Measurements from ENCODE around the gene PPM1J. TPM values are rescaled to one million over a fixed set of nuclear protein-coding genes. Genes with fewer than 3 reads are reported as not detected.

The PPM1J gene
- total RNA-seq, 1 donor from 2014 or later, result 1.4 TPM

DNA sequence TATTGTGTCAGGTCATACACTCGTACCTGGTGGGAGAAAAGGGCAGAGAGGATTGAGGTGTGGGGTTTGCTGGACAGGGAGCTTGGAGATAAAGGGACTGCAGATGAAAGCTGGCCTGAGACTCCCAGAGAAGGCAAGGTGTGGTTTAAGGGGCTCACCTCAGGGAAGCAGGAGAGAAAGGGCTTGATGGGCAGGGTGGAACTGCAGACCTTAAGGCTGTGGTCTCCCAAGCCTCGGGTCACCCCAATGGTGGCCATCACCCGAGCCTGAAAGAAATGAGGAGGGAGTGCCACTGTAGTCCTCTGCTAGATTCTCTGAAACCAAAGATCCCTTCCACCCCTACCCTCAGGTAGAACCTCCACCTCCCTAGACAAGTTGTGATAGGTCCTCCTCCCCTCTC is 4.5 kb downstream of the PPM1J start:
- H3K4me1 Mint-ChIP-seq, result peaks cover 26% of the 10 kb centered on the region
- H3K9me3 Mint-ChIP-seq, result no peaks in the 10 kb centered on the region
- peak overlapping the region; percentile 26 for H3K4me3 Mint-ChIP-seq

DNA sequence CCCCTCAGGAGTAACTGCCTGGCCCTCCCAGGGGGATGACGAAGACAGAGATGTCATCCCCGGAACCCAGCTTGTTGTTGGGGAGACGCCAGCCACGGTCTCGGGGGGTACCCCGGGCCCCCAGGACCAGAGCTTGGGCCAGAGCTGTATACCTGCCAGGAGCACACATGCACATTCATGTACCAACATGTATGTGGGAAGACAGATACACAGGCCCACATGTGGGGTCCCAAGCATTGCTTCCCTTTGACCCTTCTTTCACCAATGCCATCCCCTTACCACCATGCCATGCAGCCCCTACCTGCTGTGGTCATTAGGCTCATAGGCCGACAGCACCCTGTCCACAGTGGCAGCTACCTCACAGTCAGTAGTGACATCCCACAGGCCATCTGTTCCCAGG is 5.0 kb downstream of the PPM1J start:
- no peak for DNase-seq (ENCODE audit: low read depth, low spot score)
- TF ChIP-seq CTCF (conservative IDR thresholded peaks at IDR 0.05), result no peak

More for the DNA sequence above, 4.5 kb downstream of the PPM1J start:
- Mint-ChIP-seq H3K27ac (ENCODE audit: unreplicated experiment) (no peak overlapping the region), H3K27me3 (ENCODE audit: low read depth) (peaks cover 55% of the 10 kb centered on the region), H3K36me3 (ENCODE audit: low read depth) (no peaks in the 10 kb centered on the region)
- no peak for TF ChIP-seq CTCF (conservative IDR thresholded peaks at IDR 0.05)
- no peak for DNase-seq (ENCODE audit: low read depth, low spot score)

DNA sequence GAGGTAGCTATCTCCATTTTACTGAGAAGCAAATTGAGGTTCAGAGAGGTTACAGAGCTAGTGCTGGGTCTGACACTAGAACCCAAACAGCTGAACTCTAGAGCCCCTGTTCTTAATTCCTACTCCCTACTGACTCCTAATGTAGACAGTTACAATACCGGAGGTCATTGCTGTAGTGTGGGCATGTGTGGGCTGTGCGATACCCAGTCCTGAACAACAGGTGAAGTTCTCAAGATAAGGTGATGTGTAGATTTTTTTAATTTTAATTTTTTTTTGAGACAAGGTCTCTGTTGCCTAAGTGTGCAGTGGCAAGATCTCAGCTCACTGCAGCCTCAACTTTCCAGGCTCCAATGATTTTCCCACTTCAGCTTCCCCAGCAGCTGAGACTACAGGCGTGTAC is 6.6 kb downstream of the PPM1J start:
- H3K9me3 Mint-ChIP-seq, result no peaks in the 10 kb centered on the region
- TF ChIP-seq CTCF (conservative IDR thresholded peaks at IDR 0.05), result no peak
- no peak for DNase-seq (ENCODE audit: low read depth, low spot score)
- peaks cover 38% of the 10 kb centered on the region for H3K4me1 Mint-ChIP-seq
- H3K27ac Mint-ChIP-seq (ENCODE audit: unreplicated experiment), result no peak overlapping the region
- H3K36me3 Mint-ChIP-seq (ENCODE audit: low read depth), result no peaks in the 10 kb centered on the region
- H3K4me3 Mint-ChIP-seq, result peak overlapping the region; percentile 92
- H3K27me3 Mint-ChIP-seq (ENCODE audit: low read depth), result peaks cover 42% of the 10 kb centered on the region

More for the DNA sequence above, 5.0 kb downstream of the PPM1J start:
- Mint-ChIP-seq H3K9me3 (no peaks in the 10 kb centered on the region), H3K4me3 (peak overlapping the region; percentile 26), H3K36me3 (ENCODE audit: low read depth) (no peaks in the 10 kb centered on the region), H3K27ac (ENCODE audit: unreplicated experiment) (no peak overlapping the region), H3K27me3 (ENCODE audit: low read depth) (peaks cover 53% of the 10 kb centered on the region), H3K4me1 (peaks cover 27% of the 10 kb centered on the region)

GRCh38 chr1:112708002-112708448 is 7.1 kb downstream of the PPM1J start:
- TF ChIP-seq CTCF (conservative IDR thresholded peaks at IDR 0.05), result no peak
- H3K4me1 Mint-ChIP-seq, result peaks cover 41% of the 10 kb centered on the region

GRCh38 chr1:112707221-112708001 is 7.7 kb downstream of the PPM1J start:
- Mint-ChIP-seq H3K27ac (ENCODE audit: unreplicated experiment) (no peak overlapping the region), H3K9me3 (no peaks in the 10 kb centered on the region), H3K4me3 (peak overlapping the region; percentile 92), H3K36me3 (ENCODE audit: low read depth) (no peaks in the 10 kb centered on the region), H3K4me1 (peaks cover 47% of the 10 kb centered on the region), H3K27me3 (ENCODE audit: low read depth) (peaks cover 31% of the 10 kb centered on the region)
- peak; percentile 93 for TF ChIP-seq CTCF (conservative IDR thresholded peaks at IDR 0.05)
- peak; percentile 85 for DNase-seq (ENCODE audit: low read depth, low spot score)

More at GRCh38 chr1:112708002-112708448, 7.1 kb downstream of the PPM1J start:
- no peak overlapping the region for H3K27ac Mint-ChIP-seq (ENCODE audit: unreplicated experiment)
- no peaks in the 10 kb centered on the region for H3K36me3 Mint-ChIP-seq (ENCODE audit: low read depth)
- no peaks in the 10 kb centered on the region for H3K9me3 Mint-ChIP-seq
- DNase-seq (ENCODE audit: low read depth, low spot score), result no peak
- peaks cover 37% of the 10 kb centered on the region for H3K27me3 Mint-ChIP-seq (ENCODE audit: low read depth)
- peak overlapping the region; percentile 92 for H3K4me3 Mint-ChIP-seq
